Spleen (tissue), 11 donors: ENCODE measurements around the gene JAML. TPM values are rescaled to one million over a fixed set of nuclear protein-coding genes. Genes with fewer than 3 reads are reported as not detected.

Experiments
- DNase-seq: peaks from one replicate; pipeline ENCODE4 v3.0.0-alpha.2; 2020
- H3K27ac ChIP-seq, 8 donors: fragments of 200-600 bp; sonication (generic) in 7 of 8; 1 replicate in 4 of 8; 2 replicates in 4 of 8; pipeline versions ENCODE4 v1.5.0 to v1.8.0; 2016 to 2021; ENCODE audit warnings: inconsistent platforms in 4 of 8, mild to moderate bottlenecking in 4 of 8, moderate library complexity in 1 of 8
- H3K27me3 ChIP-seq, 7 donors: fragments of 200-600 bp; sonication (generic) in 6 of 7; replicated peaks in 1 of 7; 1 replicate in 4 of 7; 2 replicates in 3 of 7; pipeline versions ENCODE4 v1.5.0 to v1.8.0; 2016 to 2021; ENCODE audit warnings: inconsistent platforms in 3 of 7, mild to moderate bottlenecking in 1 of 7
- H3K36me3 ChIP-seq, 6 donors: fragments of 200-600 bp; sonication (generic) in 5 of 6; 1 replicate in 4 of 6; 2 replicates in 2 of 6; pipeline versions ENCODE4 v1.5.0 to v1.8.0; 2016 to 2021; ENCODE audit warnings: inconsistent platforms in 2 of 6
- H3K4me1 ChIP-seq, 6 donors: fragments of 200-600 bp; sonication (generic) in 5 of 6; 1 replicate in 3 of 6; 2 replicates in 3 of 6; pipeline versions ENCODE4 v1.5.0 to v1.8.0; 2016 to 2021; ENCODE audit warnings: inconsistent platforms in 3 of 6
- H3K4me3 ChIP-seq, 8 donors: fragments of 200-600 bp; sonication (generic) in 7 of 8; 1 replicate in 4 of 8; 2 replicates in 4 of 8; pipeline versions ENCODE4 v1.5.0 to v1.8.0; 2016 to 2021; ENCODE audit warnings: inconsistent platforms in 4 of 8, mild to moderate bottlenecking in 4 of 8, moderate library complexity in 2 of 8
- H3K9me3 ChIP-seq, 8 donors: fragments of 200-600 bp; sonication (generic) in 7 of 8; 1 replicate in 4 of 8; 2 replicates in 4 of 8; pipeline versions ENCODE4 v1.5.0 to v1.8.0; 2016 to 2021; ENCODE audit warnings: inconsistent platforms in 4 of 8
- POLR2A ChIP-seq, 3 donors: fragments of 450-650 bp; IDR thresholded peaks; one replicate each; pipeline ENCODE4 v1.5.1; 2017; ENCODE audit warnings: antibody characterized with exemption in 3 of 3, mild to moderate bottlenecking in 1 of 3
- POLR2AphosphoS5 ChIP-seq, 3 donors: sonication (generic); formaldehyde crosslinking; IDR thresholded peaks; one replicate each; pipeline ENCODE4 v1.5.1; 2017; ENCODE audit warnings: antibody characterized with exemption in 3 of 3
- WGBS, 5 donors: extraction: QIAGEN DNeasy Blood & Tissue Kit in 3 of 5; methylation state at CpG; one replicate each; pipeline versions ENCODE4 v1.1.5 to v1.1.7; 2013 to 2018; 5-methylcytosine and 5-hydroxymethylcytosine counted together
- intact Hi-C: fragments of 100-400 bp; cut with DNase I; formaldehyde crosslinking; loops from one replicate; pipeline ENCODE4 v1.15.0; 2023; ENCODE audit warnings: low total_unique reads
- polyA plus RNA-seq, 3 donors: library from polyadenylated mRNA; stranded (reverse); fragments of 200-250 nt; gene quantifications; one replicate each; pipeline ENCODE4 v1.2.1, GENCODE V29; 2013
- total RNA-seq, 7 donors: library from RNA; depleted of rRNA in 3 of 7; stranded (reverse); fragments of >200 nt in 3 of 7; fragmentation: NEBNext Ultra II Directional in 4 of 7; extraction: Animal tissue kit (Norgen Biotek cat#: 25700) in 4 of 7; gene quantifications; one replicate each; pipeline versions ENCODE4 v1.1.0 to v1.2.1, GENCODE V29; 2016 to 2021
- TF ChIP-seq, protein P1 (sequence below), 11 experiments: fragments of 200-600 bp in 7 of 11; fragments of 450-650 bp in 4 of 11; sonication (generic) in 4 of 11; IDR thresholded peaks in 8 of 11; conservative IDR thresholded peaks in 3 of 11; 1 replicate in 7 of 11; 2 replicates in 4 of 11; pipeline versions ENCODE4 v1.4.0 to v1.8.0; 2016 to 2021; ENCODE audit warnings: antibody characterized with exemption in 11 of 11, inconsistent platforms in 4 of 11, mild to moderate bottlenecking in 1 of 11
- donor health status: healthy with polysubstance abuse.
- donor health status: DM: no; HTN: no; CAD: no; lungs with moderate emphysema.
- donor health status: DM: no; HTN: no; CAD: no.
- donor health status: Bipolar disorder and iron deficiency.
- donor health status: healthy.
- donor health status: DM: no; HTN: no; CAD: no.
- donor health status: DM: yes; HTN: yes; CAD: no.

The JAML gene
- total and polyA plus RNA-seq, 10 donors, result 18.2 to 180 (median 89.3) TPM

DNA sequence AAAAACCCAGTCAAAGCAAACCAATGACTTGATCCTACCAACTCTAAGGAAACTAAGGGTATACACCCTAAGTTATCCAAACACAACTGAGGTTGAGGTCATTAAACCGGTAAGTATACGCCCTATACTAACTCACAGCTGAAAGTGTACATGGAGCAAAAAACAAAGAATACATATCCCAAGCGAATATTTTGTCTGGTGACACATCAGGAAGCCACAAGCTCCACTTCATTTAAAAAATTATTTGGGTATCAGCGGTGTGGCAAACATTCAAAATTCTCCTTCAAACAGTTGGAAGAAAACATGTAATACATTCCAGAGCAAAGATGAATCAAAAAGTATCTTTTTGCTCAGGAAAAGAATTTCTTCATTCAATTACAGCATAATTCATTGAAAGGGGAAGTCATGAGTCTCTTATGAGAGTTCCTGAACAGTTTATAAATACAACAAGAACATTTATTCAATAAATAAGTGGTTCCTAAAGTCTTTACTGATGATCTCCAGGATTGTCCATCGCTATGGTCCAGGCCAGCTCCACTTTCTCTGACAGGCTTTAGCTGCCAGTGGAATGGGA, 4.5 kb upstream of the JAML start:
- Histone ChIP-seq H3K4me3 (peak overlapping the region in 1 of 8 donors; percentile 40), H3K9me3 (no peaks in the 10 kb centered on the region), H3K4me1 (peaks cover 34 to 88% (median 57%) of the 10 kb centered on the region in 6 donors), H3K36me3 (peaks cover 0 to 28% (median 16%) of the 10 kb centered on the region in 6 donors), H3K27ac (peak overlapping the region; percentile 29 to 90 (median 83)), H3K27me3 (no peaks in the 10 kb centered on the region)
- intact Hi-C loops, result no loop called here
- TF ChIP-seq, protein P1, sequence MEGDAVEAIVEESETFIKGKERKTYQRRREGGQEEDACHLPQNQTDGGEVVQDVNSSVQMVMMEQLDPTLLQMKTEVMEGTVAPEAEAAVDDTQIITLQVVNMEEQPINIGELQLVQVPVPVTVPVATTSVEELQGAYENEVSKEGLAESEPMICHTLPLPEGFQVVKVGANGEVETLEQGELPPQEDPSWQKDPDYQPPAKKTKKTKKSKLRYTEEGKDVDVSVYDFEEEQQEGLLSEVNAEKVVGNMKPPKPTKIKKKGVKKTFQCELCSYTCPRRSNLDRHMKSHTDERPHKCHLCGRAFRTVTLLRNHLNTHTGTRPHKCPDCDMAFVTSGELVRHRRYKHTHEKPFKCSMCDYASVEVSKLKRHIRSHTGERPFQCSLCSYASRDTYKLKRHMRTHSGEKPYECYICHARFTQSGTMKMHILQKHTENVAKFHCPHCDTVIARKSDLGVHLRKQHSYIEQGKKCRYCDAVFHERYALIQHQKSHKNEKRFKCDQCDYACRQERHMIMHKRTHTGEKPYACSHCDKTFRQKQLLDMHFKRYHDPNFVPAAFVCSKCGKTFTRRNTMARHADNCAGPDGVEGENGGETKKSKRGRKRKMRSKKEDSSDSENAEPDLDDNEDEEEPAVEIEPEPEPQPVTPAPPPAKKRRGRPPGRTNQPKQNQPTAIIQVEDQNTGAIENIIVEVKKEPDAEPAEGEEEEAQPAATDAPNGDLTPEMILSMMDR (IDR thresholded peaks at IDR 0.05 in 8 of 11, conservative IDR thresholded peaks at IDR 0.05 in 3 of 11), result no peak
- no peak for TF ChIP-seq POLR2AphosphoS5 (IDR thresholded peaks at IDR 0.05)
- TF ChIP-seq POLR2A (IDR thresholded peaks at IDR 0.05), result no peak
- 42 to 60% (median 51%) methylated on average over 5 of the region's 5 CpGs for WGBS, 5 donors
- no peak for DNase-seq

DNA sequence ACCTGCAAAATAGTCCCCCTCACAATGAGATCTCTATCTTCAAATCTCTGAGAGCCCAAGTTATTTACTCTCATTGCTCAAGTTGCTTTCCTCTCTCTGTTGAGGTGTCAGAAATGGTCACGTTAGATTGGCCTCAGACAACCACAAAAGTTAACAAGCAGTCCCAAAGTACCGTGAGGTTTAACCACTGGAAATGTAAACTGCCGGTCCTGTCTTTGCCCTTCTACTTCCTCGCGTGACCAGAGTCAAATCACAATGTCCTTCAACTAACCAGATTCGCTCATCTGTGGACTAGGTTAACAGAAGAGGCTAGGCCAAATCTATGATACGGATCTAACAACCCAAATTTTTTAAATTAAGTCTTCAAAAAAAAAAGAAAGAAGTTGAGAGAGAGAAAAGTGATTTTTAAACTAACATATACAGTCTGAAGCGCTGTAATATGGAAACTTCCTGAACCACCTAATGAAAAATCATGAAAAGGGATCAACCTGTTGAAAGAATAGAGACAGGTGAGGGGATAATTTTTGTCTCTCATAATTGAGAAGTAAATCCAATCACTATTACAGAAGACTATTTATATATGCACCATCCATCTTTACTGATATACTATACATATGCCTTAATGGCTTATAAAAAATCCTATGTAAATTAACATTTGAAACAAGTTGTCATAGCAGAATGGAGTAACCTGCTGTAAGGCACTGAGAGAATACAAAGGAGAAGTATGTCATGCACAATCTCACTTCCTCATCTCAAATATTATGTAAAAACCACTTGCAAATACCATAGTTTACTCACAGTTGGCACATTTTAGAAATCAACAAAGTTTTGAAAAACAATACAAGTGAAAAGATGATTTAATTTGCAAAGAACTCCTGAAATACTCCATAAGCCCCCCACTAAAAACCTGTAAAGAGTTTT, 3.3 kb upstream of the JAML start:
- 36 to 49% (median 41%) methylated on average over 8 of the region's 8 CpGs for WGBS, 5 donors
- no peaks in the 10 kb centered on the region for H3K9me3 ChIP-seq
- intact Hi-C loops, result no loop called here
- DNase-seq, result no peak
- TF ChIP-seq, protein P1 (IDR thresholded peaks at IDR 0.05 in 8 of 11, conservative IDR thresholded peaks at IDR 0.05 in 3 of 11), result no peak
- TF ChIP-seq POLR2A (IDR thresholded peaks at IDR 0.05) (no peak), POLR2AphosphoS5 (IDR thresholded peaks at IDR 0.05) (peak in 1 of 3 donors; percentile 35)
- peak overlapping the region; percentile 5 to 90 (median 83) for H3K27ac ChIP-seq
- H3K27me3 ChIP-seq, result peaks cover 0 to 11% (median 0%) of the 10 kb centered on the region in 7 donors
- H3K4me3 ChIP-seq, result peak overlapping the region in 1 of 8 donors; percentile 40
- H3K36me3 ChIP-seq, result peaks cover 0 to 16% (median 9%) of the 10 kb centered on the region in 6 donors
- peaks cover 34 to 91% (median 61%) of the 10 kb centered on the region in 6 donors for H3K4me1 ChIP-seq

DNA sequence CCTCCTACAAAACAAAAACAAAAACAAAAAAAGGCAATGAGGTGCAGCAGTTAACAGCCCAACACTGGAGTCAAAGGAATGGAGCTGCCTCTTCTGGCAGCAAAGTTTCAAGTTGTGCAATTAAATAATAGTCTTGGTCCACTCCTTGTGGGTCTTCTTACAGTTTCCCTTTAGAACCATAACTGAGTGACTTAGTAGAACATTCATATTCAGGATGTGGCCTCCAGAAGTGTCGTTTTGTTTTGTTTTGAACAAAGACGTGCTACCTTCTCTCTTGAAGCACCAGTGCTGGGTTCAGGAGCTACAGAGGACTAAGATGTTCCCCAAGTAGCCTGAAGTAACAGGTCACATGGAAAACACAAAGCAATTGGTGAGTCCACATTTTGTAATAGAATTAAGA, 2.0 kb upstream of the JAML start:
- Histone ChIP-seq H3K27ac (peak overlapping the region; percentile 23 to 90 (median 83)), H3K4me3 (peak overlapping the region in 1 of 8 donors; percentile 40), H3K36me3 (peaks cover 0 to 2% (median 0%) of the 10 kb centered on the region in 6 donors), H3K9me3 (no peaks in the 10 kb centered on the region), H3K27me3 (peaks cover 0 to 24% (median 0%) of the 10 kb centered on the region in 7 donors), H3K4me1 (peaks cover 34 to 92% (median 66%) of the 10 kb centered on the region in 6 donors)
- DNase-seq, result no peak
- intact Hi-C loops, result no loop called here
- TF ChIP-seq, protein P1 (IDR thresholded peaks at IDR 0.05 in 8 of 11, conservative IDR thresholded peaks at IDR 0.05 in 3 of 11), result no peak
- TF ChIP-seq POLR2AphosphoS5 (IDR thresholded peaks at IDR 0.05), result peak in 1 of 3 donors; percentile 26
- 25 to 37% (median 30%) methylated on average over 2 of the region's 2 CpGs for WGBS, 5 donors

DNA sequence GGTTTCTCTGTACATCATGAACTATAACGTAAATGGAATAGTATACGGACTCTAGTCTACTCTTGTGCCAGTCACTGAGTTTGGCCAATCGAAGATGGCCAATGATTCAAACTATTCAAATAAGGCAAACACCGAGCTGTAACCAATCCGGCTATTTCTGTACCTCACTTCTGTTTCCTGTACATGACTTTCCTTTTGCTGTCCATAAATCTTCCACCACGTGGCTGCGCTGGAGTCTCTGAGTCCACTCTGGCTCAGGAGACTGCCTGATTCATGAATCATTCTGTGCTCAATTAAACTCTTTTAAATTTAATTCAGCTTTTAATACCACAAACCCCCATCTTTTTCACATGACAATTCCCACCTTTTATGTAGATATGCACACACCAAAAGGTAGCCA, 1.5 kb upstream of the JAML start:
- Histone ChIP-seq H3K27ac (peak overlapping the region in 7 of 8 donors; percentile 71 to 90 (median 83)), H3K4me1 (peaks cover 34 to 97% (median 67%) of the 10 kb centered on the region in 6 donors)

More for the DNA sequence above, 1.5 kb upstream of the JAML start:
- intact Hi-C loops, result no loop called here
- no peaks in the 10 kb centered on the region for H3K36me3 ChIP-seq
- WGBS, 5 donors, result 34 to 49% (median 41%) methylated on average over 7 of the region's 7 CpGs
- H3K4me3 ChIP-seq, result no peak overlapping the region
- DNase-seq, result no peak
- H3K9me3 ChIP-seq, result no peaks in the 10 kb centered on the region
- TF ChIP-seq POLR2A (IDR thresholded peaks at IDR 0.05) (no peak), POLR2AphosphoS5 (IDR thresholded peaks at IDR 0.05) (no peak)
- TF ChIP-seq, protein P1 (IDR thresholded peaks at IDR 0.05 in 8 of 11, conservative IDR thresholded peaks at IDR 0.05 in 3 of 11), result no peak
- H3K27me3 ChIP-seq, result peaks cover 0 to 29% (median 0%) of the 10 kb centered on the region in 7 donors
